GM19328 (cell line): ENCODE data around the gene PGLYRP3.

Experiments used
- ATAC-seq: cut with Tn5 transposase; IDR thresholded peaks from one replicate; pipeline ENCODE4 v1.9.1; 2021; ENCODE audit warnings: mild to moderate bottlenecking, moderate library complexity; ENCODE audit not compliant: unreplicated experiment

PGLYRP3 gene, protein sequence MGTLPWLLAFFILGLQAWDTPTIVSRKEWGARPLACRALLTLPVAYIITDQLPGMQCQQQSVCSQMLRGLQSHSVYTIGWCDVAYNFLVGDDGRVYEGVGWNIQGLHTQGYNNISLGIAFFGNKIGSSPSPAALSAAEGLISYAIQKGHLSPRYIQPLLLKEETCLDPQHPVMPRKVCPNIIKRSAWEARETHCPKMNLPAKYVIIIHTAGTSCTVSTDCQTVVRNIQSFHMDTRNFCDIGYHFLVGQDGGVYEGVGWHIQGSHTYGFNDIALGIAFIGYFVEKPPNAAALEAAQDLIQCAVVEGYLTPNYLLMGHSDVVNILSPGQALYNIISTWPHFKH

DNA sequence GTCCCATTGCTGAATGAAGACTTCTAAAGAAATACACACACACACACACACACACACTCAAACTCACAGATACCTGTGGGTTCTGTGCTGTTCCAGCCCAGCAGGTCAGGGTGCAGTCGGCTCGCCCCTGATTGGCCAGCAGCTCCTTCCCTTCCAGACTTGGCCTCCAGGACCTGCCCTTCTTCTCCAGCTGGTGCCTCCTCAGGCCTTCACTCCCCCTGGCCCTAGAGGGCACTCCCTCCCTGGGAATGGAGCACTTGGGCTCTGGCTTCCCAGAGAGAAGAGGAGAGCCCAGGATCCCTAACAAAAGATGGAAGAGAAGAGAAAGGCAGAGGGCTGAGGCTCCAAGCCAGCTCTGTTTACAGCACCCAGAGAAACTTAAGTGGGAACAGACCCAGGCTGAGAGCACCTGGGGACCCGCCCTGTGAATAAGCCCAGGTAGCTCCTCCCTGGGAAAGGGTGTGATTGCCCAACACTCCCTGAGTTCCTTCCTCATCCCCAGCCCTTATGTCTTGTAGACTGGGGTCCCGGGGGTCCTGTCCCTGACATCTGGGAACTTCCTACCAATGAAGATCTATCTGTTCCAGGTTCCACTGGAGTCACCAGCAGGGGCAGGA, at the start of gene PGLYRP3:
Gene PGLYRP3 (minus strand): TSS at position 383 of the 617 bp plus-strand sequence. CDS start 2,287 bp downstream, outside the sequence.
- no peak for ATAC-seq

DNA sequence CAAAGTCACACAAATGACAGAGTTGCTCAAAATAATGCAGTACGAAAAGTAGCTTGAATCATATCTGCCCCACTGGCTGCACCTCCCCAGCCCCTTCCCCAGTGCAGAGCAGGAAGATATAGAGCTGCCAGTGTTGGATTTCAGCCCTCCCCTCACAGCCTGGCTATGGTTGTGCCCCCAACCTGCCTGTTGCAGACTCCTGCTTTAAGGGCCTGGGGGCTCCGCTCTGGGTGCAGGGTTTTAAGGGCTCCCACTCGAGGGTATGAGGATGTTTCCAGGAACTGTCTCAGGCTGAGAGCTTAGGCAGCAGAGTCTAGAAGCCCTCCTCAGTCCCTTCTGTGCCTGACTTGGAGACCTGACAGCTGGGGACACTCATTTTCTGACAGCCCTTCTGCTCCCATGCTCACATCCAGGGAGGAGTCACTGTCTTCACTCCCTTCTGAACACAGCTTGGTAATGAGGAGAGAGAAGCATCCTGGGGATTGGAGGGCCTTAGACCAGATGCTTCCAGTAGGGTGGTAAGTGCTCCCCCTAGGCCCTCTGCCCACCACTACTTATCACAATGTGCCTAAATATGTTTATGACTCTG, 49.5 kb upstream of the PGLYRP3 start:
- ATAC-seq, result no peak

DNA sequence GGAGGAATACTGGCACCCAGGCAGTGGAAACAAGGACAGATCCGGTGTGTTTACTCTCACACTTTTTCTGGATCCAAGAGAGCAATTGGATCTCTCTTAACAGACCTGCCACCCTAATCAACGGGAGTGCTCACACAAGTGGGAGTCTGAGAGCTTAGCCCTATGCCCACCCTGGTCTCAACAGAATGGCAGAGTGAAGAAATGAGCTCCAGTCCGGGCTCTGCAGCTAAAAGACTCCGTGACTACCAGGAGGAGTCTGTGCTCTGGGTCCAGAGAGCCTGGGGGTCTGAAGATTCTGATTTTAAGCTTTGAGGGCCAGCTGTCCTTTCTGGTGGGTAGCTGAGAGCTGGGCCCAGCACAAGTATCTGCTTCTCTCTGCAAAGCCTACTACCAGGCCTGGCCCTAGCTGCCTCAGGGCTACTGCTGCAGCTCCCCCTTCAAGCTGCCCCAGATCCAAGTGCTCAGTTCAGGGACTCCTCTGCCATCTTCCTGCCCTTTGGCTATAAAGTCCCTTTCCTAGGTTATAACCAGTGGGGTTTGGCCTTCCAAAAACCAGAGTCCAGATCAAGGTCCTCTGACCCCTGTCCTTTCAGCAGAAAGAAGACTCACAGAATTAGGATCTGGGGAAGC, 48.8 kb upstream of the PGLYRP3 start:
- ATAC-seq, result no peak

DNA sequence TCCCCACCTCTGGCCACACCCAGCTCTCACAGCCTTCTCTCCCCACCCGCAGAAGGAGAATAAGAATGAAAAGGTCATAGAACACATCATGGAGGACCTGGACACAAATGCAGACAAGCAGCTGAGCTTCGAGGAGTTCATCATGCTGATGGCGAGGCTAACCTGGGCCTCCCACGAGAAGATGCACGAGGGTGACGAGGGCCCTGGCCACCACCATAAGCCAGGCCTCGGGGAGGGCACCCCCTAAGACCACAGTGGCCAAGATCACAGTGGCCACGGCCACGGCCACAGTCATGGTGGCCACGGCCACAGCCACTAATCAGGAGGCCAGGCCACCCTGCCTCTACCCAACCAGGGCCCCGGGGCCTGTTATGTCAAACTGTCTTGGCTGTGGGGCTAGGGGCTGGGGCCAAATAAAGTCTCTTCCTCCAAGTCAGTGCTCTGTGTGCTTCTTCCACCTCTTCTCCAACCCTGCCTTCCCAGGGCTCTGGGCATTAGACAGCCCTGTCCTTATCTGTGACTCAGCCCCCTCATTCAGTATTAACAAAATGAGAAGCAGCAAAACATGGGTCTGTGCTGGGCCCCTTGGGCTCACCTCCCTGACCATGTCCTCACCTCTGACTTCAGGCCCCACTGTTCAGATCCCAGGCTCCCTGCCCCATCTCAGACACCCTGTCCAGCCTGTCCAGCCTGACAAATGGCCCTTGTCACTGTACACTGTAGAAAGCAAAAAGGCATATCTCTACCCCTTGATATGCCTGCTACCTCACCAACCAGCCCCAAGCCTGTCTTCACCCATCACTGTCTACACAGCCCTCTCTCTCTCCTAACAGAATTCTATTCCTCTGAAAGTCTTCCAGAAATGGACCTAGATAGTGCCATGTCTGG, 48.1 kb upstream of the PGLYRP3 start:
- ATAC-seq, result no peak

DNA sequence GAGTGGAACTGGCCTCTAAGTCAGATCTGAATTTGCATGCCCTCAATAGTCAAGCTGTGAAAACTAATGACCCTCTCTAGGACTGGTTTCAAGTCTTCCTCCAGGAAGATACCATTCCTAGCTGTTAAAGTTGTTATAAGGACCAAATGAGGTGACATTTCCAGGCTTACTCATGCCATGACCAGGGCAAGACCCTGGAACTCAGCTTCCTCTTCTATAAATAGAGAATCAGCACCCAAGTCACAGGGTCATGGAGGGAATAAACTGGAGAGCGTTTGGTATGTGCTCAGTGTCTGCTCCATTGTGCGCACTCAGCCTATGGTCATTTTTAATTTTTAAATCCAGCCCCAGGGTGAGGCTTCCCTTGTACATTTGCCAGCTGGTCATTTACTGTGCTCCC, 47.4 kb upstream of the PGLYRP3 start:
- ATAC-seq, result no peak

DNA sequence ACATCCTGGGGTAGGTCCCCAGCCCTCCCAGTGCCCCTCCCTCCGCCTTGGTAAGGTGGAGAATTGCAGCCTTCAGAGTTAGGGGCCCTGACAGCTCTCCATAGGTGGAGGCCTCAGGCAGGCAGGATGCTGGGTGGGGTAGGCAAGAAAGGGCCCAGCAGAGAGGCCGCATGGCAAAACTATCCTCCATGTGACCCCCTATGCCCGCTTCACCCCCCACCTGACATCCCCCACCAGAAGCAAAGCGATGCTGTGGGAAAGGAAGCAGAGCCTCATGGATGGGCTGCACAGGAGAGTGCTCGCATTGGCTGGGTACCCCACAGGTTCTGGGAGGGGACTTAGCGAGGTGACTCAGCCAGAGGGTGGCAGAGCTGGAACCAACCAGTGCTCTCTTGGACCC, 46.5 kb upstream of the PGLYRP3 start:
- no peak for ATAC-seq

DNA sequence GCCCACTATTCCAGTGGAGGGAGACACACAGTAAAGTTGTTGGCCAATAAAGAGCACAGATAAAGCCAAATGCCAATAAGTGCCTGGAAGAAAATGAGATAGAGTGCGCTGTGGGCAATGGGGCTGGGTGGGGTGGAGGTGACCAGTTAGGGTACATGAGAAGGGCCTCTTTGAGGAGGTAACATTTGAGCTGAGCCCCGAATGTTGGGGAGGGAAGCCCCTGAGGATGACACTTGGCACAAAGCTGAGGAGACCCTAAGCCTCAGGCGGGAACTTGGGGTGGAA, 45.9 kb upstream of the PGLYRP3 start:
- no peak for ATAC-seq

DNA sequence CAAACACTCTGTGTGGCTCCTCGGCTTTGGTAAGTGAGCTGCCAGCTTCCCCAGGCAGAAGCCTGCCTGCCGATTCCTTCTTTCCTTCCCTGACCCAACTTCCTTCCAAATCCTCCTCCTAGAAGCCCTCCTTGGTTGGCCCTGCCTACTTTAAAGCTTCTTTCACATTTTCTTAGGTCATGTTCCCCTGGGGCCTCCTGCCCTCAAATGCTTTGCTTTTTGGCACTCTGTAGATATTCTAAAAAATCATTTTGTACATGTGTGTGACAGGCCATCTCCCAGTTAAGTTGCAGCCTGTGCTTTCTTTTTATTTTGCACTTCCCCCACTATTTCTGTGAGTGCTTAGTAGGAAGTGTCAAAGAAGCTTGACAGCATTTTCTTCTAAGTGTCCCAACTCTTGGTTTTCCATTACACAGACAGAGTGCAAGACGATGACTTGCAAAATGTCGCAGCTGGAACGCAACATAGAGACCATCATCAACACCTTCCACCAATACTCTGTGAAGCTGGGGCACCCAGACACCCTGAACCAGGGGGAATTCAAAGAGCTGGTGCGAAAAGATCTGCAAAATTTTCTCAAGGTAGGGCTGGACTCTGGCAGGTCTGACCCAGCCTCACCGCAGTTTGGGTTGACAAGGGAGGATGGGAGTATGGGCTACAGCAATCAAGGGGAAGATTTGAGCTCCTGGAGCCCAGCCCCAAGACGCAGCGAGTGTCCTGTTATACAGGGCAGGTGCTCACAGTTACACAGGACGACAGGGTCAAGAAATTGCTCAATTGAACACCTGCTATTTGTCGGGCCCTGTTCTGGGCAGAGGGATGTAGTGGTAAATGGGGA, 45.3 kb upstream of the PGLYRP3 start, which contains the start of gene S100A9:
Gene S100A9 (plus strand): TSS at position 2 of the 838 bp plus-strand sequence. CDS start 430 bp downstream, at position 432.
- ATAC-seq, result no peak

DNA sequence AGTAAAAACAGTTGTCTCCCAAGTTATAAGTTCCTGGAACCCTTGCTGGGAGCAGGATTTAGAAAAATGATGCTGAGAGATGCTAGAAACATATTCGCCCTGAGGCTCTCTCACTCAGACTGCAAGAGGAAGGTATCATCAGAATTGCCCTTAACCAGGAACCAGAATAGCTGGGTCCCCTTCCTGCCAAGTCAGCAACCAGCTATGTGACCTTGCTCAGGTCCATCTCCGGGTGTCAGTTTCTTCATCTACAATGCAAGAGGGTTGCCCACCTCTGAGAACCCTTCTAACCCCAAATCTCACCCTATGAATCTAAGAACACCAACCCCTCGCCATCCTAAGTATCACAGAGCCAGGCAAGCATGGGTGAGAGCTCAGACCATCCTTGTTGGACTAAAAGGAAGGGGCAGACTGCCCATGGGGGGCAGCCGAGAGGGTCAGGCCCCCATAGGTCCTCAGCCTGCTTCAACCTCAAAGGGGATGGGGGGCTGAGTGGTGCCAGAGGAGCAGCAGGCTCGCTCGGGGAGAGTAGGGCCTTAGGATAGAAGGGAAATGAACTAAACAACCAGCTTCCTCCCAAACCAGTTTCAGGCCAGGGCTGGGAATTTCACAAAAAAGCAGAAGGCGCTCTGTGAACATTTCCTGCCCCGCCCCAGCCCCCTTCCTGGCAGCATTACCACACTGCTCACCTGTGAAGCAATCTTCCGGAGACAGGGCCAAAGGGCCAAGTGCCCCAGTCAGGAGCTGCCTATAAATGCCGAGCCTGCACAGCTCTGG, 44.5 kb upstream of the PGLYRP3 start:
- ATAC-seq, result no peak

DNA sequence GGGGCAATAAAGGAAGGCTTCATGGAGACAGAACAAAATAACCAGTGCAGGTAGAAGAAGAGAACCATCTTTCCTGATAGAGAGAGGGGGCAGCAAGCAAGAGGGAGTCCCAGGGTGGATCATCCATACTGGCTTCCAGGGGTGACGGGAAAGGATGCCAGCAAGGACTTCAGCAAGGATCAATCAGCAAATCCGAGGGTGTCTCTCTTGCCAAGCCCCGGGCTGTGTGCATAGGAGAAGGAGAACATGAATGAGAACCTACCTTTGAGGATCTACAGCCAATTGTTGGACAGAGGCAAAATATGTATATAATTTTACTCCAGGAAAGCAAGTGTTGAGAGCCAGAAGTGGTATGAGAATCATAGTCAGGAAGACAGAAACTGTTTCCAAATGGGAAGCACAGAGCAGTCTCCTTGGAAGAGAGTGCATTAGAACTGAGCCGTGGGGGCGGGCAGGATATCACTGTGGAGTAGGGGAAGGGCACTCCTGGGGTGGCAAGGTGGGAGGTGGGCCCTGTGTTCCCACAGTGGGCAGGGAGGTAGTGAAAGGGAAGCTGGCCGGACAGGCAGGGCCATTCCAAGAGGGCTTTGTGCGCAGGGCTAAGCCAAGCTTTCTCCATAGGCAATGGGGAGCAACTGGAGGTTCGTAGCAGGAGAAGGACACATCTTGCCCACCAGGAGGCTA, 43.8 kb upstream of the PGLYRP3 start:
- no peak for ATAC-seq

DNA sequence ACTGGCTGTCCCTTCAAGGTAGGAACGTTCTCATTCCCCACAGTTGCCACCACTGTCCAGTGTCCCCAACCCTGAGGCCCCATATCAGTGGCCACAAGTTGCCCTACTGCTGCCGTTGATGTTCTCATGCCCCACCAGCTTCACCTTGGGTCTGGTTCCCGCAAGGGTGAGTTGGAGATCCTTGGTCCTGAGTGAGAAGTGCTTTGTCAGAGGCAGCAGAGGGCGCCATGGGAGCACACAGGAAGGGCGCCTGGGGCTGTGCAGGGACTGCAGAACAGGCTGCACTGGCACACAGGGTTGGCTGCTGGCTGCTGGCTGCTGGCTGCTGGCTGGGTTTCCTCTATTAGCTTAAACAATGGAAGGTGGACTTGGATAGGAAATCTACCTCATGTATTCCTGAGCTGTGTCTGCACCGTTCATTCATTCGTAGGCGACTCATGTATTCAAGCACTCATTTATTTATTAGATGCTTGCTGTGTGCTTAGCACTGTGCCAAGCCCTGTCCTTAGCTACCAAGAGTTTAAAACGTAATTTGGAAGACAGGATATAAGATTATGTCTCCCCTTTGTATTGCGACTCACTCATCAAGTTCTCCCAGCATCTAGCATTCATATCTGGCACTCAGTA, 42.8 kb upstream of the PGLYRP3 start:
- ATAC-seq, result no peak

DNA sequence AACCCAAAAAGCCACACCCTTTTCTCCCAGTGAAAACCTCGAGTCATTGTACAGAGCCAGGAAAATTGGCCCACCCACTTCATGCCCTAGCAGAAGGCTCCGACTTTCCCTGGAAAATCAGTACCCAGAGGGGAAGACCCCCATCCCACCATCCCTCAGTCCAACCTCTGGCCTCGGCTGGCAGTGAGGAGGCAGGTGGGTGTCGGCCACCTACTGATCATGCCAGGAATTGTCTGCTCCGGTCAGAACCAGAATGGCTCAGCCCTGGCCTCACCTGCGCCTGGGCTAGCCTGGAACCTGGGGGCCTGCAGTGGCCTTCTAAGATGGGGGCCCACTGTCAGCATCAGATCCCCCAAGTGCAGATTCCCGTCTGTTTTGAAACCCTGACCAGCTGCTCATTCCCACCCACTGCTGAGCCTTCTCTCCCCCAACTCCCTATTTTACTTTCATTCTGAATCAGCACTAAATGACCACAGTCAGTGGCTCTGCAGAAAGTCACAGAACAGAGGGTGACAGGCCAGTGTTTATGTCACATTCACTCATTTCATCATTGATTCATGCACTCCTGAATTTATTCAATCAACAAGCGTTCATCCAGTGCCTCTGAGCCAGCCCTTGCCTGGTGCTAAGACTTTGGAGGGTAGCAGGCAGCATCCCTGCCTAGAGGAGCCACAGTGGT, 41.9 kb upstream of the PGLYRP3 start:
- no peak for ATAC-seq

DNA sequence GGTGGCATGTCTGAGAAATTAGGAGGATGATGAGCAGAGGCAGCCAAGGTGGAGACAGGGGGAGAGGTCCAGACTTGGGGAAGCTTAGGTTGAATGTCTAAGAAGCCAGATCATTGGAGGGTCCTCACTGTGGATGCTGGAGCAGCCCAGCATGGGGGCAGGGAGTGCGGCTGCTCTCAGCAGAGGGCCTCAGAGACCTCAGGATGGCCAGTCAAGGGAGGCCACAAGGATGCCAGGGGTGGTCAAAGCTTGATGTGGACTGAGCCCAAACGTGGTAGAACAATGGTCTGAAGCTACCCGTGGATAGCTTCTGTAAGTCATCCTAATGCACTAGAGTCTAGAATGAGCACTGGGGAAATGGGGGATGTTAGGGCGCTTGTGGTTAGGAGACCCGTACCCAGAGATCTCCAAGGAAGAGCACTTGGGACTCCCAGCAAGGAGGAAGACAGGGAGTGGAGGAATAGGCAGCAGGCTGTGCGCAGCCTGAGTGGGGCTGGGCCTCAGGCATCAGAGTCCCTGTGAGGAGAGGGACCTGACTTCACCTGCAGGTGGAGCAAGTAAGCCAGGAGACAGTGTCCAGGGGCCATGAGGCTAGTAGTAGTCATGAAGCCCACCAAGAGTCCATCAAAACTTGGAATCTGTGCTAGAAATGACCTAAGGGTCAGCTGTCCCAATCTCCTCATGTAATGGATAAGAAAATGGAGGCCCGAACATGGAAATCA, 40.6 kb upstream of the PGLYRP3 start:
- ATAC-seq, result no peak

DNA sequence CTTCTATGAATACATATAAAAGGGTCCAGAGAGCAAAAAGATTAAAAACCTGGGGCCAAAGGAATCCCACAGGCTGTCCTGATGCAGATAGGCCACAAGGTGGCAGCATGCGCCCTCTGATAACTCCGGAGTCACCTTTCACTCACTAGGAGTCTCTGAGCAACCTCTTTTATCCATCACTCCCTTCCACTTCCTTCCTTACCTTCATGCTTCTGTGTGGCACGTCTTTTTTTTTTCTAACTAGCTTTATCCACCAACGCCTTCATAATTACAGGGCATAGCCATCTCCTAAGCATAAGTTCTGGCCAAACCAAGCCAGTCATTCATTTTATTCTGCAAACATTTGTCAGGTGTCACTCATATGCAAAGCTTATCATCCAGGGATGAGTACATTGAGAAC, 39.8 kb upstream of the PGLYRP3 start:
- no peak for ATAC-seq

DNA sequence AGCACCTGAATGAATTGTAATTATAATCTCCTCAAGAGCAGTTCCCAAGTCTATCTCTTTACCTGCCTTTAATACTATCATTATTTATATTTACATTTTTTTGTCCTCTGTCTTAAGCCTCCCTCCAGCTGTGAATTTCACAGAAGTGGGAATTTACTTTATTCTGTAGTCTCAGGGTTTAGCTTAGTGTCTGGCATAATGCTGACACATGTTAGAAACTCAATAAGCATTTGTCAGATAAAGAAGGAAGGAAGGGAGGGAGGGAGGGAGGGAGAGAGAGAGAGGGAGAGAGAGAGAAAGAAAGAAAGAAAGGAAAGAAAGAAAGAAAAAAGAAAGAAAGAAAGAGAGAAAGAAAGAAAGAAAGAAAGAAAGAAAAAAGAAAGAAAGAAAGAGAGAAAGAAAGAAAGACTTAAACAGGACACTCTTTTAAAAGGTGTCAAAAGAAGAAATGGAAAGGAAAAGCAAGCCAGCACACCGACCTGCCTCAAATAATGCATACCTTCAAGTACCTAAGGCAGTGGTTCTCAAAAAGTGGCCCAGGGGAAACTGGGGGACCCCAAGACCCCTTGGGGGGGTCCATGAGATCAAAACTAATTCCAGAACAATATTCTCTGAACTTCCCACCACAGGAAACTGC, 37.7 kb upstream of the PGLYRP3 start:
- ATAC-seq, result no peak
